ENCODE data around the gene TMED10.
"Not testable (repeated sequence)": the region's sequence is repeated elsewhere in the genome, so short reads cannot be mapped to it uniquely, and the experiment has no call there.

TMED10 gene

GRCh38 chr14:75153295-75153694, 23.1 kb downstream of the TMED10 start:
- no peak for TF ChIP-seq CTCF (IDR thresholded peaks at IDR 0.05; ENCODE audit: control insufficient read depth, extremely low read depth, insufficient read depth)
- no peak for DNase-seq (ENCODE audit: low read depth)

GRCh38 chr14:75151851-75152250, 24.6 kb downstream of the TMED10 start:
- DNase-seq (ENCODE audit: low read depth), result no peak
- TF ChIP-seq CTCF (IDR thresholded peaks at IDR 0.05; ENCODE audit: control insufficient read depth, extremely low read depth, insufficient read depth), result no peak
- H3K4me3 ChIP-seq (ENCODE audit: low read depth, low read length), result no peak overlapping the region

More at GRCh38 chr14:75153295-75153694, 23.1 kb downstream of the TMED10 start:
- H3K4me3 ChIP-seq (ENCODE audit: low read depth, low read length), result no peak overlapping the region

GRCh38 chr14:75150637-75151036, 25.8 kb downstream of the TMED10 start:
- DNase-seq (ENCODE audit: low read depth), result peak; percentile 56

GRCh38 chr14:75150150-75150549, 26.3 kb downstream of the TMED10 start:
- DNase-seq (ENCODE audit: low read depth), result no peak
- TF ChIP-seq CTCF (IDR thresholded peaks at IDR 0.05; ENCODE audit: control insufficient read depth, extremely low read depth, insufficient read depth), result no peak
- H3K4me3 ChIP-seq (ENCODE audit: low read depth, low read length), result no peak overlapping the region

More at GRCh38 chr14:75150637-75151036, 25.8 kb downstream of the TMED10 start:
- H3K4me3 ChIP-seq (ENCODE audit: low read depth, low read length), result not testable (repeated sequence)

- H3K4me3 ChIP-seq (ENCODE audit: low read depth, low read length), result no peak overlapping the region
- DNase-seq (ENCODE audit: low read depth), result no peak
- no peak for TF ChIP-seq CTCF (IDR thresholded peaks at IDR 0.05; ENCODE audit: control insufficient read depth, extremely low read depth, insufficient read depth)
These were observed 28.9 kb downstream of the TMED10 start for GRCh38 chr14:75147423-75148071.

- no peak overlapping the region for H3K4me3 ChIP-seq (ENCODE audit: low read depth, low read length)
- no peak for TF ChIP-seq CTCF (IDR thresholded peaks at IDR 0.05; ENCODE audit: control insufficient read depth, extremely low read depth, insufficient read depth)
- DNase-seq (ENCODE audit: low read depth), result no peak
These were observed 31.5 kb downstream of the TMED10 start for GRCh38 chr14:75144944-75145343.

GRCh38 chr14:75143761-75144527, 32.5 kb downstream of the TMED10 start:
- DNase-seq (ENCODE audit: low read depth), result no peak
- H3K4me3 ChIP-seq (ENCODE audit: low read depth, low read length), result no peak overlapping the region
- TF ChIP-seq CTCF (IDR thresholded peaks at IDR 0.05; ENCODE audit: control insufficient read depth, extremely low read depth, insufficient read depth), result no peak
